Erythroblast (primary cell): ENCODE measurements around the gene SPG21.

Experiments used
- GATA1 ChIP-seq: IDR thresholded peaks from 2 replicates; pipeline ENCODE4 v1.6.1; 2011; ENCODE audit warnings: low read depth, mild to moderate bottlenecking, control low read depth, low read length, moderate library complexity
- POLR2A ChIP-seq: IDR thresholded peaks from 2 replicates; pipeline ENCODE4 v1.6.1; 2011; ENCODE audit warnings: mild to moderate bottlenecking, low read length

DNA sequence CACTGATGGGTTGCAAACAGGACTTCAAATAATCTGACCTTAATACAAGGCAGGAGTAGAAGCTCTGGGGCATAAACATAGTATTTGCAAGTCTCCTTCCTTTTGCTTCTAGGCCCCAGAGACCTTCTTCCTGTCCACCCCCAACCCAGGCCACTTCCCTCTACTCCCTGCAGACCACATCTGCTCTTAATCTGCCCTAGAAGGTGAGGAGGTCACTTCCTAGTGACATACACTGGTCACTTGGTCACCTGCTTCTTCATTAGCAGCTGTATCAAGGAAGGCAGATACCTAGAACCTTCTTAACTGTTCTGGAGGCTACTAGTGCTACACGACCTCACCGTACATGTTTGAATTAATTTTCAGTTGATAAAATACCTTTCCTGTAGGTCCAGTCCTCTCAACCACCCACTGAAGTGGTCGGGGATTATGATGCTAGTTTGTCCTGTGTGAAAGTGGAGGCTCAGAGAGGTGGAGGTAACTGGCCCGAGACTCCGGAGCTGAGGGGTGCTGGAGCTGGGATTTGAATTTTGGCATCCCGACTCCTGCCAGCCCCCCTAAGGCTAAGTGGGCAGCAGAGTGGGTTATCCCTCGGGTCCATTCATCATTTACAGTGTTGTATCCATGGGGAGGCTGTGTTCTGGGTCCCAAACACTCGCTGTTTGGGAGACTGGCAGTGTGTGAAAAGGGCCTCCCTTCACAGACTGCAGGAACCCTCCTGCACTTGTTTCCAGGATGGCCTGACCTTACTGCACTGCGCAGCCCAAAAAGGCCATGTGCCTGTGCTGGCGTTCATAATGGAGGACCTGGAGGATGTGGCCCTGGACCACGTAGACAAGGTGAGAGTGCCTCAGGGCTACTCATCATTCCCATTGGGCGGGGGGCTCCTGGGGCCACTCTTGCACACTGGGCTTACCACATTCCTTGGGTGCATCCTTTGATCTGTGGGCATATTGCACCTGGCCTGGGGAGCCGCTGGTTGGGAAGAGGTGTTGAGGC is 64.1 kb downstream of the SPG21 start:
- no peak for TF ChIP-seq POLR2A
- no peak for TF ChIP-seq GATA1
